Measurements from ENCODE around the gene FZD2.
A peak's percentile ranks its signal among the peaks of the same experiment; 100 is the strongest.

Gene FZD2

GRCh38 chr17:44608727-44609435 is 51.6 kb downstream of the FZD2 start:
- DNase-seq = peak; percentile 87

GRCh38 chr17:44610331-44610730 is 53.0 kb downstream of the FZD2 start:
- peak; percentile 73 for DNase-seq

Data from NCI-H2029 (cell line).